Astrocyte (in vitro differentiated cells and primary cell): ENCODE results near the gene FGGY. TPM values are rescaled to one million over a fixed set of nuclear protein-coding genes. Genes with fewer than 3 reads are reported as not detected.

Source experiments
- DNase-seq: peaks from one replicate; pipeline ENCODE4 v3.0.0-alpha.2; 2010; ENCODE audit warnings: low read depth
- FAIRE-seq: peaks from 2 replicates; lab custom pipeline; 2011; peaks lifted over from hg19 to GRCh38; lab: Jason Lieb, UNC
- H2AFZ ChIP-seq: 2 replicates; pipeline ENCODE4 v1.6.0; 2012; ENCODE audit warnings: low read depth, low read length, inconsistent platforms
- H3K27ac ChIP-seq: 2 replicates; pipeline ENCODE4 v1.5.1; 2011; ENCODE audit warnings: low read depth, low read length, inconsistent platforms
- H3K27me3 ChIP-seq: 2 replicates; pipeline ENCODE4 v1.6.0; 2011; ENCODE audit warnings: low read length, inconsistent platforms; ENCODE audit not compliant: insufficient read depth
- H3K36me3 ChIP-seq: 2 replicates; pipeline ENCODE4 v1.5.1; 2011; ENCODE audit warnings: low read length, inconsistent platforms; ENCODE audit not compliant: insufficient read depth
- H3K4me1 ChIP-seq: 2 replicates; pipeline ENCODE4 v1.5.1; 2011; ENCODE audit warnings: low read length, inconsistent platforms; ENCODE audit not compliant: insufficient read depth
- H3K4me2 ChIP-seq: 2 replicates; pipeline ENCODE4 v1.6.0; 2012; ENCODE audit warnings: low read length, inconsistent platforms
- H3K4me3 ChIP-seq: 2 replicates; pipeline ENCODE4 v1.5.1; 2011; ENCODE audit warnings: low read depth, mild to moderate bottlenecking, low read length, inconsistent platforms; ENCODE audit not compliant: insufficient read depth
- H3K79me2 ChIP-seq: 2 replicates; pipeline ENCODE4 v1.6.0; 2012; ENCODE audit warnings: mild to moderate bottlenecking, low read length, inconsistent platforms; ENCODE audit not compliant: insufficient read depth
- H3K9ac ChIP-seq: 2 replicates; pipeline ENCODE4 v1.6.0; 2012; ENCODE audit warnings: mild to moderate bottlenecking, low read length, inconsistent platforms
- H3K9me3 ChIP-seq: 2 replicates; pipeline ENCODE4 v1.5.1; 2012; ENCODE audit warnings: low read depth, mild to moderate bottlenecking, low read length, inconsistent platforms; ENCODE audit not compliant: insufficient read depth
- H4K20me1 ChIP-seq: 2 replicates; pipeline ENCODE4 v1.6.0; 2012; ENCODE audit warnings: low read length, inconsistent platforms; ENCODE audit not compliant: insufficient read depth
- H3K27ac Mint-ChIP-seq: one replicate; pipeline ENCODE4 v1.8.0; 2021; ENCODE audit warnings: mild to moderate bottlenecking, mixed read lengths; ENCODE audit not compliant: unreplicated experiment
- H3K27me3 Mint-ChIP-seq: one replicate; pipeline ENCODE4 v1.8.0; 2021; ENCODE audit warnings: low read depth, mixed read lengths; ENCODE audit not compliant: unreplicated experiment
- H3K36me3 Mint-ChIP-seq: one replicate; pipeline ENCODE4 v1.8.0; 2021; ENCODE audit warnings: low read depth, mixed read lengths; ENCODE audit not compliant: unreplicated experiment
- H3K4me1 Mint-ChIP-seq: one replicate; pipeline ENCODE4 v1.8.0; 2021; ENCODE audit warnings: low read depth, mixed read lengths; ENCODE audit not compliant: unreplicated experiment
- H3K4me3 Mint-ChIP-seq: one replicate; pipeline ENCODE4 v1.8.0; 2021; ENCODE audit warnings: mild to moderate bottlenecking, moderate library complexity, mixed read lengths; ENCODE audit not compliant: unreplicated experiment
- H3K9me3 Mint-ChIP-seq: one replicate; pipeline ENCODE4 v1.8.0; 2021; ENCODE audit warnings: mild to moderate bottlenecking, mixed read lengths; ENCODE audit not compliant: unreplicated experiment
- CTCF ChIP-seq: IDR thresholded peaks from 2 replicates; pipeline ENCODE4 v1.5.1; 2011; ENCODE audit warnings: low read depth, mild to moderate bottlenecking, inconsistent platforms, low read length, moderate library complexity; ENCODE audit not compliant: insufficient read depth
- EZH2 ChIP-seq: IDR thresholded peaks from 2 replicates; pipeline ENCODE4 v1.6.1; 2012; ENCODE audit warnings: mild to moderate bottlenecking, low read length, inconsistent platforms; ENCODE audit not compliant: insufficient read depth
- total RNA-seq: library from RNA; stranded (reverse); gene quantifications from 2 replicates; pipeline ENCODE4 v1.2.1, GENCODE V29; 2021

FGGY gene
- total RNA-seq, 1 donor from 2014 or later: 6.8 TPM

- no peak overlapping the region for H3K4me3 Mint-ChIP-seq
- DNase-seq: no peak
- Histone ChIP-seq H3K36me3 (no peaks in the 10 kb centered on the region), H4K20me1 (no peaks in the 10 kb centered on the region), H3K9me3 (no peaks in the 10 kb centered on the region), H3K4me1 (no peaks in the 10 kb centered on the region), H3K79me2 (no peaks in the 10 kb centered on the region), H3K9ac (no peak overlapping the region), H3K4me3 (no peak overlapping the region), H2AFZ (no peak overlapping the region), H3K27ac (no peak overlapping the region), H3K4me2 (no peak overlapping the region), H3K27me3 (no peaks in the 10 kb centered on the region)
- no peaks in the 10 kb centered on the region for H3K36me3 Mint-ChIP-seq
- no peaks in the 10 kb centered on the region for H3K9me3 Mint-ChIP-seq
- H3K4me1 Mint-ChIP-seq: no peaks in the 10 kb centered on the region
- no peak overlapping the region for H3K27ac Mint-ChIP-seq
- no peaks in the 10 kb centered on the region for H3K27me3 Mint-ChIP-seq
- FAIRE-seq: no peak
- TF ChIP-seq CTCF (no peak), EZH2 (no peak)
Observed at GRCh38 chr1:59291561-59291960, 5.3 kb upstream of the FGGY start.

- DNase-seq (no peak), FAIRE-seq (no peak)
- H3K27ac ChIP-seq: no peak overlapping the region
- Mint-ChIP-seq H3K4me3 (no peak overlapping the region), H3K9me3 (no peaks in the 10 kb centered on the region), H3K27me3 (no peaks in the 10 kb centered on the region), H3K4me1 (no peaks in the 10 kb centered on the region), H3K36me3 (no peaks in the 10 kb centered on the region), H3K27ac (no peak overlapping the region)
- no peaks in the 10 kb centered on the region for H3K27me3 ChIP-seq
- TF ChIP-seq EZH2 (no peak), CTCF (no peak)
- H3K4me2 ChIP-seq: no peak overlapping the region
- H3K4me3 ChIP-seq: no peak overlapping the region
- H3K4me1 ChIP-seq: no peaks in the 10 kb centered on the region
- H3K9me3 ChIP-seq: no peaks in the 10 kb centered on the region
- no peaks in the 10 kb centered on the region for H3K79me2 ChIP-seq
- H2AFZ ChIP-seq: no peak overlapping the region
- no peak overlapping the region for H3K9ac ChIP-seq
- no peaks in the 10 kb centered on the region for H4K20me1 ChIP-seq
- no peaks in the 10 kb centered on the region for H3K36me3 ChIP-seq
Observed at GRCh38 chr1:59292562-59292961, 4.3 kb upstream of the FGGY start.

- Histone ChIP-seq H3K4me1 (no peaks in the 10 kb centered on the region), H3K4me3 (no peak overlapping the region), H3K27ac (no peak overlapping the region), H3K79me2 (no peaks in the 10 kb centered on the region), H4K20me1 (no peaks in the 10 kb centered on the region), H3K27me3 (no peaks in the 10 kb centered on the region), H3K4me2 (no peak overlapping the region), H3K36me3 (no peaks in the 10 kb centered on the region), H3K9me3 (no peaks in the 10 kb centered on the region), H2AFZ (no peak overlapping the region), H3K9ac (no peak overlapping the region)
- DNase-seq (no peak), FAIRE-seq (no peak)
- Mint-ChIP-seq H3K27me3 (no peaks in the 10 kb centered on the region), H3K4me1 (peaks cover 5% of the 10 kb centered on the region), H3K9me3 (peaks cover 3% of the 10 kb centered on the region), H3K27ac (no peak overlapping the region), H3K36me3 (no peaks in the 10 kb centered on the region), H3K4me3 (no peak overlapping the region)
- TF ChIP-seq EZH2 (no peak), CTCF (no peak)
Observed at GRCh38 chr1:59293206-59293605, 3.7 kb upstream of the FGGY start.
